Cardiac muscle cell (in vitro differentiated cells and primary cell): ENCODE data around the gene KRT76. TPM values are rescaled to one million over a fixed set of nuclear protein-coding genes. Genes with fewer than 3 reads are reported as not detected.
"Not testable (repeated sequence)": the region's sequence is repeated elsewhere in the genome, so short reads cannot be mapped to it uniquely, and the experiment has no call there.

Experiments
- DNase-seq, 2 donors: peaks; one replicate each; pipeline versions ENCODE4 v3.0.0 to v3.0.0-alpha.2; 2010 to 2017; ENCODE audit warnings: low read depth in 1 of 2, low spot score in 1 of 2
- H3K27ac ChIP-seq: fragments of 200-600 bp; sonication (generic); 2 replicates; pipeline ENCODE4 v1.5.1; 2016
- H3K27me3 ChIP-seq: fragments of 200-600 bp; sonication (generic); 2 replicates; pipeline ENCODE4 v1.6.0; 2016; ENCODE audit warnings: control low read depth
- H3K36me3 ChIP-seq: fragments of 200-600 bp; sonication (generic); 2 replicates; pipeline ENCODE4 v1.5.1; 2016; ENCODE audit warnings: control low read depth
- H3K4me1 ChIP-seq: fragments of 200-600 bp; sonication (generic); 2 replicates; pipeline ENCODE4 v1.8.1; 2017; ENCODE audit warnings: low read depth, mild to moderate bottlenecking, mixed run types
- H3K4me3 ChIP-seq: fragments of 200-600 bp; sonication (generic); 2 replicates; pipeline ENCODE4 v1.5.1; 2016; ENCODE audit warnings: mild to moderate bottlenecking
- H3K9me3 ChIP-seq: fragments of 200-600 bp; sonication (generic); 2 replicates; pipeline ENCODE4 v1.5.1; 2017; ENCODE audit warnings: low read depth, mild to moderate bottlenecking, control low read depth
- CTCF ChIP-seq: IDR thresholded peaks from 2 replicates; pipeline ENCODE4 v1.5.1; 2012; ENCODE audit warnings: low read depth, mild to moderate bottlenecking, low read length
- polyA plus RNA-seq: library from polyadenylated mRNA; unstranded; fragments of >200 nt; fragmentation: Nextera tagmentation; extraction: Ambion mirVana; gene quantifications from 2 replicates; pipeline ENCODE4 v1.2.1, GENCODE V29; 2016
- total RNA-seq: library from RNA; depleted of rRNA; stranded (reverse); fragments of >200 nt; gene quantifications from 2 replicates; pipeline ENCODE4 v1.2.3, GENCODE V29; 2016

Gene KRT76
- total and polyA plus RNA-seq, 2 experiments from 2014 or later, result not detected

GRCh38 chr12:52763036-52763659, 14.0 kb downstream of the KRT76 start:
- no peak for TF ChIP-seq CTCF
- no peak for DNase-seq
- no peak overlapping the region for H3K4me3 ChIP-seq
- H3K36me3 ChIP-seq, result no peaks in the 10 kb centered on the region
- no peaks in the 10 kb centered on the region for H3K4me1 ChIP-seq
- H3K27ac ChIP-seq, result no peak overlapping the region
- H3K9me3 ChIP-seq, result no peaks in the 10 kb centered on the region
- H3K27me3 ChIP-seq, result no peaks in the 10 kb centered on the region

- H3K4me3 ChIP-seq, result no peak overlapping the region
- no peak for TF ChIP-seq CTCF
- H3K36me3 ChIP-seq, result no peaks in the 10 kb centered on the region
- no peak overlapping the region for H3K27ac ChIP-seq
- no peaks in the 10 kb centered on the region for H3K9me3 ChIP-seq
- no peaks in the 10 kb centered on the region for H3K27me3 ChIP-seq
- DNase-seq, result no peak
- H3K4me1 ChIP-seq, result no peaks in the 10 kb centered on the region
These were observed 15.3 kb downstream of the KRT76 start for GRCh38 chr12:52761802-52762201.

GRCh38 chr12:52761218-52761617, 15.9 kb downstream of the KRT76 start:
- H3K36me3 ChIP-seq, H3K27me3 ChIP-seq, H3K27ac ChIP-seq, H3K4me1 ChIP-seq, H3K9me3 ChIP-seq, H3K4me3 ChIP-seq, DNase-seq: not testable (repeated sequence)

GRCh38 chr12:52760623-52761022, 16.5 kb downstream of the KRT76 start:
- Histone ChIP-seq H3K27ac (no peak overlapping the region), H3K9me3 (no peaks in the 10 kb centered on the region), H3K36me3 (no peaks in the 10 kb centered on the region), H3K4me3 (no peak overlapping the region), H3K27me3 (no peaks in the 10 kb centered on the region), H3K4me1 (no peaks in the 10 kb centered on the region)
- DNase-seq, result no peak
- TF ChIP-seq CTCF, result no peak

GRCh38 chr12:52759695-52760094, 17.4 kb downstream of the KRT76 start:
- Histone ChIP-seq H3K27ac (no peak overlapping the region), H3K27me3 (no peaks in the 10 kb centered on the region), H3K36me3 (no peaks in the 10 kb centered on the region), H3K4me3 (no peak overlapping the region), H3K4me1 (no peaks in the 10 kb centered on the region), H3K9me3 (no peaks in the 10 kb centered on the region)
- DNase-seq, result no peak
- no peak for TF ChIP-seq CTCF

- no peak for TF ChIP-seq CTCF
- no peak for DNase-seq
- no peak overlapping the region for H3K27ac ChIP-seq
- H3K4me1 ChIP-seq, result no peaks in the 10 kb centered on the region
- H3K27me3 ChIP-seq, result no peaks in the 10 kb centered on the region
- no peak overlapping the region for H3K4me3 ChIP-seq
- H3K9me3 ChIP-seq, result no peaks in the 10 kb centered on the region
- no peaks in the 10 kb centered on the region for H3K36me3 ChIP-seq
These were observed 17.9 kb downstream of the KRT76 start for GRCh38 chr12:52759218-52759617.
